ENCODE measurements around the gene HMCN2. TPM values are rescaled to one million over a fixed set of nuclear protein-coding genes. Genes with fewer than 3 reads are reported as not detected.

Gene HMCN2
- total and polyA plus RNA-seq, 5 donors, result 2.3 to 6.1 (median 4.2) TPM

DNA sequence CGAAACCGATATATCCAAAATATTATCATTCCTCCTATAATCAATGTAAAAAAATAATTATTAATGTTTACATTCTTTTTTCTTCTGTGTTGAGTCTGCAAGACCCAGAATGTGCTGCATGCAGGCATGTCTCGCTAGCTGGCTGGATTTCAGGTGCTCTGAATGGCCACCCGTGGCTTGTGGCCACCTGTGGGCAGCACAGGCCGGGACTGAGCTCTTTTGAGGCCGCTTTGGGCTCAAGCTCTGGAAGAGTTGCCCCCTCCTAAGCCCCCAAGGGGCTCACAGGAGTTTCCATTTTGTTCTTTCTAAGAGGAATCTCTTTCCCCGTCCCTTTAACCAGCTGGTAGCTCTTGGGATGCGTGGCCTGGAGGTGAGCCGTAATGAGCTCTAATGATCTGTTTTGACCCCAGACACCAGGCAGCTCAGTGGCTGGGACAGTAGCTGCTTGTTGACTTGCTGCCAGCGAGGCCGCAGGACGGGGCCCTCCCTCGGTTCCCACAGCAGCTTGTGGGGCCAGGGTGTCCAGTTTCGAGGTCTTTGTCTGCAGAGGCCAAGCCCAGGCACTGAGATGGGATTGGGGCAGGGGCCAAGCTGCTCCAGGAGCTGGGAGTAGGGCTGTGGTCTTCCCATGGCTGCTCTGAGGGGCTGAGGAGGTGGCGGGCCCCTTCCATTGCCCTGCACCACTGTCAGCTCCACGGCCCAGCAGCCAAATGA is 200.0 kb downstream of the HMCN2 start:
- H3K9me3 ChIP-seq (ENCODE audit: control insufficient read depth, low read length), result no peaks in the 10 kb centered on the region
- intact Hi-C loops (cut with DNase I), result no loop called here
- no peak overlapping the region for H3K4me3 ChIP-seq (ENCODE audit: low read length)
- H3K27me3 ChIP-seq (ENCODE audit: control insufficient read depth, insufficient read depth), result no peaks in the 10 kb centered on the region
- H3K4me1 ChIP-seq (ENCODE audit: control insufficient read depth, insufficient read depth, low read length), result no peaks in the 10 kb centered on the region
- H3K27ac ChIP-seq (ENCODE audit: low read length), result no peak overlapping the region
- ATAC-seq, result no peak
- WGBS, result 81% methylated on average over 16 of the region's 16 CpGs
- DNase-seq, result peak in 2 of 3 donors; percentile 6 to 32

DNA sequence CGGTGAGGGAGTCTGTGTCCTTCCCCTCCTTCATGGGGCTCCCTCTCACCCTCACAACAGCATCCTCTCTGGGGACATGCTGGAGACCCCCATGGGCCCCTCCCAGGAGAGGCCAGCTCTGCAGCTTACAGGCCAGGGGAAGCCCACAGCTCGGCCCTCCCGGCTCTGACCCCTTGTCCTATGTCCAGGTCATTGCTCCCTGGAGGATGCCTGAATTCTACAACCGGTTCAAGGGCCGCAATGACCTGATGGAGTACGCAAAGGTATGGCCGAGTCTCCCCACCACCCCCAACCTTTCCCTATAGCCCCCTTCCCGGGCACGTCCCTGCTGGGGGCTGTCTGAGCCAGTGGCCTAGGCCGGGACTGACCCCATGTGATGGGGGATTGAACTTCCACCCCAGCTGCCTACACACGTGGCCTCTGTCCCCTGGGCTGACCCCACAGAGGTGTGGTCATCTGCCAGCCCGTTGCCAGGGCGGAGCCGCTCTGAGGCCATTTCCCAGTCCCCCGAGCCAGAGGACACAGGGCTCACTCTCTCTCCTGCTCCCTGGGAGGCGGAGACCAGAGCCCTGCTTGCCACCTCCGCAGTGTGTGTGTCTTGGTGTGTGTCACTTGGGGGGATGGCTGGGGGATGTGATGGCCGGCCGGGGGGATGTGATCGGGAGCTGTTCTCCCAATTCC is 201.1 kb downstream of the HMCN2 start:
- H3K9me3 ChIP-seq (ENCODE audit: control insufficient read depth, low read length), result no peaks in the 10 kb centered on the region
- DNase-seq (peak in 1 of 3 donors; percentile 41), ATAC-seq (peak in 1 of 2 donors; percentile 7)
- no peak overlapping the region for H3K27ac ChIP-seq (ENCODE audit: low read length)
- intact Hi-C loops (cut with DNase I), result no loop called here
- no peaks in the 10 kb centered on the region for H3K4me1 ChIP-seq (ENCODE audit: control insufficient read depth, insufficient read depth, low read length)
- 75% methylated on average over 20 of the region's 20 CpGs for WGBS
- no peaks in the 10 kb centered on the region for H3K27me3 ChIP-seq (ENCODE audit: control insufficient read depth, insufficient read depth)
- no peak overlapping the region for H3K4me3 ChIP-seq (ENCODE audit: low read length)

DNA sequence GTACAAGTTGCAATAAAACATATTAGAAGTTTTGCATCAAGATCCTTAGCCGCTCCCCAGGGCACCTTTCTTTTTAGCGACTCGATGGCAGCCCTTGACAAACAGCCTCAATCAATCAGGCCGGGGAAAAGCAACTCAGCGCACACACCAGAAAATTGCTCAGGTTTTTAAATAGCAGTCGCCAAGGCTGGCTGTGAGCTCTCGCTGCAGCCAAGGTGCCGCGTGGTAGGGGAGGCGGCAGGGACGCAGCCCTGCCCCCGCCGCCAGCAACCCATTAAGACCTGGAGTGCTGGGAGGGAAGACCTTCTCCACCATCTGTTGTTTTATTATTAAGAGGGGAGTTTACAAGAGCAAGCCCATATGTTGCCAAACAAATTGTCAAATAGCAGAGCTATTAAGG is 201.8 kb downstream of the HMCN2 start:
- intact Hi-C loops (cut with DNase I), result no loop called here
- no peak overlapping the region for H3K27ac ChIP-seq (ENCODE audit: low read length)
- 47% methylated on average over 13 of the region's 13 CpGs for WGBS
- ATAC-seq, result no peak
- DNase-seq, result peak in 1 of 3 donors; percentile 24
- no peak overlapping the region for H3K4me3 ChIP-seq (ENCODE audit: low read length)
- H3K9me3 ChIP-seq (ENCODE audit: control insufficient read depth, low read length), result no peaks in the 10 kb centered on the region
- no peaks in the 10 kb centered on the region for H3K27me3 ChIP-seq (ENCODE audit: control insufficient read depth, insufficient read depth)
- H3K4me1 ChIP-seq (ENCODE audit: control insufficient read depth, insufficient read depth, low read length), result no peaks in the 10 kb centered on the region

DNA sequence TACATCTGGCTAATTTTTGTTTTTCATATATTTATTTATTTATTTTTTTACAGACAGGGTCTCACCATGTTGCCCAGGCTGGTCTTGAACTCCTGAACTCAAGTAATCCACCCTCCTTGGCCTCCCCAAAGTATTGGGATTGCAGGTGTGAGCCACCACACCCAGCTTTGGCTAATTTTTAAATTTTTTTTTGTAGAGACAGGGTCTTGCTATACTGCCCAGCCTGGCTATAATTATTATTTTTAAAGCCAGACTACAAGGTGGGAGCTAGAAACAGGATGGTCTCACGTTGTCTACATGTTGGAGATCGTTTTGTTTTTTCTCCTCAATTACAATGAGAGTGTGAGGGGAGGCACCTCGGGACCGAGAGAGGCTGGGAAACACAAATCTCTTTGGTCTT is 203.0 kb downstream of the HMCN2 start:
- H3K27me3 ChIP-seq (ENCODE audit: control insufficient read depth, insufficient read depth), result no peaks in the 10 kb centered on the region
- ATAC-seq (no peak), DNase-seq (no peak)
- no peak overlapping the region for H3K27ac ChIP-seq (ENCODE audit: low read length)
- H3K4me3 ChIP-seq (ENCODE audit: low read length), result no peak overlapping the region
- no peaks in the 10 kb centered on the region for H3K4me1 ChIP-seq (ENCODE audit: control insufficient read depth, insufficient read depth, low read length)
- intact Hi-C loops (cut with DNase I), result no loop called here
- WGBS, result 63% methylated on average over 4 of the region's 4 CpGs
- H3K9me3 ChIP-seq (ENCODE audit: control insufficient read depth, low read length), result no peaks in the 10 kb centered on the region

DNA sequence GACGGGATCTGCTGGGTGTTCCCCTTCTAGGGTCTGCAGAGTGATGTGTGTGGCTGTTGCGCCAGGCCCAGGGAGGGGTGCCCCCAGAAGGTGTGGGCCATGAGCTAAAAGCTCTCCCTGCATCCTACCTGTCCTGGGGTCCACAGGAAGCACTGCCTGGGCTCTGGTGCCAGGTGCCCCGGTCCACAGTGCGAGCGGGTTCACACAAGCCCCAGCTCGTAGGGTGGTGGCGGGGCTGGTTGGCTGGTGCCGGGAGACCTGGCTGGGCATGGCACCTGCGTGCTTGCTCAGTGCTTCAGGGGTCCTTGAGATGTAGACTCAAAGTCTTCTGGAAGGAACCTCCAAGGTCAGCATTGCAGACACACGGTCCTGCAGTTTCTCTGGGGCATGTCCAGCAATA is 204.7 kb downstream of the HMCN2 start:
- no peaks in the 10 kb centered on the region for H3K4me1 ChIP-seq (ENCODE audit: control insufficient read depth, insufficient read depth, low read length)
- intact Hi-C loops (cut with DNase I), result no loop called here
- 94% methylated on average over 10 of the region's 10 CpGs for WGBS
- no peaks in the 10 kb centered on the region for H3K27me3 ChIP-seq (ENCODE audit: control insufficient read depth, insufficient read depth)
- ATAC-seq (no peak), DNase-seq (peak in 1 of 3 donors; percentile 22)
- no peaks in the 10 kb centered on the region for H3K9me3 ChIP-seq (ENCODE audit: control insufficient read depth, low read length)
- no peak overlapping the region for H3K4me3 ChIP-seq (ENCODE audit: low read length)
- H3K27ac ChIP-seq (ENCODE audit: low read length), result no peak overlapping the region

DNA sequence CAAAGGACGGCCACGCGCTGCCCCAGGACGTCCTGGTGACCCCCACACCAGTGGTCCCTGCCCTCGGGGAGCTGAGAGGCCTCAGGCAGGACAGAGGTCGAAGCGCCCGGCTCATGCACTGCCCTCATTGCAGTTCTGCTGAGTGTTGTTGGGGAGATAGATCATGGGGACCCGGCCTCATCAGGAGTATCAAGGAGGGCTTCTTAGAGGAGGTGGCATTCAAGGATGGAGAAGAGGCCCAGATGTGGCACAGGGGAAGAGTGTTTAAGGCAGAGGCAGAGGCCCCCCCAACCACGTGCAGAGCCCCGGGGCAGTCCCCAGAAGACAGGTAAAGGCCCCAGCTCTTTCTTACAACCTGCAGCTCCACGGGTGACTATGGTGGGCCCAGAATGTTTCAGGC is 205.4 kb downstream of the HMCN2 start:
- Histone ChIP-seq H3K27me3 (ENCODE audit: control insufficient read depth, insufficient read depth) (no peaks in the 10 kb centered on the region), H3K27ac (ENCODE audit: low read length) (no peak overlapping the region), H3K4me3 (ENCODE audit: low read length) (no peak overlapping the region), H3K4me1 (ENCODE audit: control insufficient read depth, insufficient read depth, low read length) (no peaks in the 10 kb centered on the region), H3K9me3 (ENCODE audit: control insufficient read depth, low read length) (no peaks in the 10 kb centered on the region)
- 91% methylated on average over 12 of the region's 12 CpGs for WGBS
- intact Hi-C loops (cut with DNase I), result no loop called here
- ATAC-seq (no peak), DNase-seq (peak in 1 of 3 donors; percentile 34)

DNA sequence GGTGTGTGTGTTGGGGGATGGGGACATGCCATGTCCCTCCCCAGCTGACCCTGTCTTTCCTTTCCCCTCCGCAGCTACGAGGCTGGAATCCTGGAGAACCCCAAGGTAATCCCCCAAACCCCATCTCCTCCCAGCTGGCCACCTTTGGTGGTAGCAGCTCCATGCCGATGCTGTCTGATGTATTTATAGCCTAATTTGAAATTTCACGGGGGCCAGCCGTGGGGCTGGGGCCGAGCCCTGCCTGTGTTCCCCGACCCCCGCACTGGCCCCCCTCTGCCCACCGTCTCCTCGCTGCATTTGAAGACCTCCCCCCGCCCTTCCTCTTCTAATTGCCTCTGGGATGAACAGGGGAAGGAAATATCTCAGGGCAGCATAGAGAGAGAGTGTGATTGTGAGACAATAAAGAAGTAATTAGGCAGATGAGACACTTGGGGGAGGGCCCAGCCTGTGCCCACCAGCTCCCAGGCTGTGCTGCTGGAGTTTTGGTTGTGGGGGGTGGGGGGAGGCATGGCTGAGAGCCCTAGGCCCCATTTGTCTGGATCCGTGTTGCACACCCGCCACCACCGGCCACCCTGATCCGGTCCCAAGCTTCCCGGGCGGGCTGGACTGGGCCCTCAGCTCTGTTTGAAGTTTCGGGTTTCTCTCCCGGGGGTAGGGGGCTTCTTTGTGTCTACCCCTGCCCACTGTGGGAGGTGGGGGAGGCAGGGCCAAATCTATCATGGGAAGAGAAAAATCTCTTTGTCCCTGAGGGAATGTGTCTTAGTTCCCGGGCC is 206.0 kb downstream of the HMCN2 start:
- 67% methylated on average over 20 of the region's 20 CpGs for WGBS
- no peak overlapping the region for H3K27ac ChIP-seq (ENCODE audit: low read length)
- no peaks in the 10 kb centered on the region for H3K9me3 ChIP-seq (ENCODE audit: control insufficient read depth, low read length)
- no peak overlapping the region for H3K4me3 ChIP-seq (ENCODE audit: low read length)
- no peaks in the 10 kb centered on the region for H3K27me3 ChIP-seq (ENCODE audit: control insufficient read depth, insufficient read depth)
- intact Hi-C loops (cut with DNase I), result no loop called here
- no peak for ATAC-seq
- peak in 1 of 3 donors; percentile 6 for DNase-seq
- H3K4me1 ChIP-seq (ENCODE audit: control insufficient read depth, insufficient read depth, low read length), result no peaks in the 10 kb centered on the region

DNA sequence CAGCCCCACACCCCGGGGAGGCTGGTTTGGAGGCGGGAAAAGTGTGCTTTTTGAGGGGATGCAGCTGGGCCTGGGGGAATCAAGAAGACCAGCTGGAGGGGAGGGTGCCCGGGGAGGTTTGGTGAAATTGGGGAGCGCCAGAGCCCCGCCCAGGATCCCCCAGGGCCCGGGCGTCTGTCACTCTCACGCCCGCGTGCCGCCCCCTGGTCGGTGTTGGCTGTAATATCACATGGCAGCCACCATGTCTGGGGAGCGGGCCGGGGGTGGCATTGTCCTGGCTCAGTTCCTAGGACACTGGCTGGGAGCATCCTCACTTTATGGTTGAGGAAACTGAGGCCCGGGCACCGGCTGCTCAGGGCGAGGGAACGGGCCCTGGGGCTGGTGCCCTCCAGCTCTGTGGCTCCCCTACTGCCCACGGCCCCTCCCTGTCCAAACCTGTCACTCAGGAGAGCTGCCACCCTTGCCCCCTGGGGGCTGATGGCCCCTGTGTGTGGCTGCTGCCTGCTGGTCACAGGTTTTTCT is 206.7 kb downstream of the HMCN2 start:
- Histone ChIP-seq H3K27ac (ENCODE audit: low read length) (no peak overlapping the region), H3K9me3 (ENCODE audit: control insufficient read depth, low read length) (no peaks in the 10 kb centered on the region), H3K4me3 (ENCODE audit: low read length) (no peak overlapping the region), H3K4me1 (ENCODE audit: control insufficient read depth, insufficient read depth, low read length) (no peaks in the 10 kb centered on the region), H3K27me3 (ENCODE audit: control insufficient read depth, insufficient read depth) (no peaks in the 10 kb centered on the region)
- peak in 1 of 3 donors; percentile 50 for DNase-seq
- no peak for ATAC-seq
- 83% methylated on average over 19 of the region's 19 CpGs for WGBS
- intact Hi-C loops (cut with DNase I), result no loop called here

DNA sequence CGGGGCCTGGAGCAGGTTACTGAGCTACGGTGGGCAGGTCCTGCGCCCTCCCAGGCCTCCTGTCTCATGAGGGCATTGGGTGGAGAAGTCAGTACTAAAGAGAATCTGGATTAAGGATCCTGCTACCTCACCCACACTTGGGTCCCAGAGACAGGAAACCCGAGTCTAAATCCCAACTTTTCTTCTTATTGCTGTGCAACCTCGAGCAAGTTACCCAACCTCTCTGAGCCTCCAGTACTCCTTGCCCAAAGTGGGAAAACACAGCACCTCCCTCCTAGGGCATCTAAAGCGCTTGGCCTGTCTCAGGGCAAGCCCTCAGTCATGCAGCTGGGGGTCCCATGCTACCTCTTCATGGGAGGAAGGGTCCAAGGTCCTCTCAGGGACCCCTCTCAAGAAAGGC is 207.4 kb downstream of the HMCN2 start:
- intact Hi-C loops (cut with DNase I), result no loop called here
- H3K9me3 ChIP-seq (ENCODE audit: control insufficient read depth, low read length), result no peaks in the 10 kb centered on the region
- no peak overlapping the region for H3K4me3 ChIP-seq (ENCODE audit: low read length)
- WGBS, result 96% methylated on average over 6 of the region's 6 CpGs
- DNase-seq (peak in 1 of 3 donors; percentile 1), ATAC-seq (no peak)
- no peak overlapping the region for H3K27ac ChIP-seq (ENCODE audit: low read length)
- H3K27me3 ChIP-seq (ENCODE audit: control insufficient read depth, insufficient read depth), result no peaks in the 10 kb centered on the region
- H3K4me1 ChIP-seq (ENCODE audit: control insufficient read depth, insufficient read depth, low read length), result no peaks in the 10 kb centered on the region

DNA sequence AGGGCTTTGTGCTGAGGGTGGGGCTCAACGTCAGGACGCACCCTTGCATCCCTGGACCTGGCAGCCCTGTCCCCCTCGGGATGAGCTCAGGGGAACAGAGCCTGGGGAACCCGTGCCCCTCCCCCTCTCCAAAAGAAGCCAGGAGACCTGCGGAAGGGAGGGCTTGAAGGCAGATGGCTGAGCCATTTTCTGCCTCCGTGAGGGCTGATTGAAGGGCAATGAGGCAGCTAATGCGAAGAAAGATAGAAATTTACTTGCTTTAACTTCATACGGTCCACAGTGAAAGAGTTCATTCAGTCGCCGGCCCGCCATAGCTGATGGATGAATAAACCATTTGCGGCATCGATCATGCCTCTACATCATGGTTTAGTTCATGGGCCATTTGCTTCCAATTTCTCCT is 208.0 kb downstream of the HMCN2 start:
- Histone ChIP-seq H3K4me3 (ENCODE audit: low read length) (no peak overlapping the region), H3K9me3 (ENCODE audit: control insufficient read depth, low read length) (no peaks in the 10 kb centered on the region), H3K27me3 (ENCODE audit: control insufficient read depth, insufficient read depth) (no peaks in the 10 kb centered on the region), H3K27ac (ENCODE audit: low read length) (no peak overlapping the region), H3K4me1 (ENCODE audit: control insufficient read depth, insufficient read depth, low read length) (no peaks in the 10 kb centered on the region)
- intact Hi-C loops (cut with DNase I), result no loop called here
- no peak for ATAC-seq
- 69% methylated on average over 13 of the region's 13 CpGs for WGBS
- DNase-seq, result peak in 1 of 3 donors; percentile 28

DNA sequence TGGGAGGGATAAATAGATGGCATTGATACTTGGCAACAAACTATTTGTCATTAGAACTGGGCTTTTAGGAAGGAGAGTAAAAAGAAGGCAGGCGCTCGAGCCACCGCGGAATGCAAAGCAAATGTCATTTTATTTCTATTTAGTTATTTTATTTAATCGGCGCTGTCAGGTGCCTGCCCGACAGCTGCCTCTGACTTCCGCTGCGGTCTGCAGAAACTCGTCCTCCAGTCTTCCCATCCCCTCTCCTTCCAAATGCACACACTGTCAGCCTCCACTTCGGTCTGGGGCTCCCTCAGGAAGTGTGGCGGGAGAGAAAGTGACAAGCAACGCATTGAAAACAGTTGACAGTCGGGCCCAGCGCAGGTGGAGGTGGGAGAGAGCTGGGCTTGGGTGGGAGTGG is 208.5 kb downstream of the HMCN2 start:
- ATAC-seq (no peak), DNase-seq (no peak)
- no peaks in the 10 kb centered on the region for H3K4me1 ChIP-seq (ENCODE audit: control insufficient read depth, insufficient read depth, low read length)
- no peaks in the 10 kb centered on the region for H3K27me3 ChIP-seq (ENCODE audit: control insufficient read depth, insufficient read depth)
- no peak overlapping the region for H3K27ac ChIP-seq (ENCODE audit: low read length)
- H3K4me3 ChIP-seq (ENCODE audit: low read length), result no peak overlapping the region
- 68% methylated on average over 15 of the region's 15 CpGs for WGBS
- H3K9me3 ChIP-seq (ENCODE audit: control insufficient read depth, low read length), result no peaks in the 10 kb centered on the region
- intact Hi-C loops (cut with DNase I), result no loop called here
